GM18507 (cell line): Measurements from ENCODE around the gene MED9.
A peak's percentile ranks its signal among the peaks of the same experiment; 100 is the strongest.
"Not testable (repeated sequence)": the region's sequence is repeated elsewhere in the genome, so short reads cannot be mapped to it uniquely, and the experiment has no call there.

Experiments
- DNase-seq: peaks from one replicate; pipeline ENCODE4 v3.0.0; 2011; ENCODE audit warnings: low read depth; ENCODE audit not compliant: insufficient read length; ENCODE audit errors: extremely low spot score
- FAIRE-seq: peaks from 2 replicates; lab custom pipeline; 2011; peaks lifted over from hg19 to GRCh38; lab: Jason Lieb, UNC

Gene MED9

GRCh38 chr17:17481860-17482259 is 5.1 kb downstream of the MED9 start:
- no peak for DNase-seq
- FAIRE-seq = no peak

- DNase-seq (no peak), FAIRE-seq (no peak)
Measured at GRCh38 chr17:17484451-17484899, 7.7 kb downstream of the MED9 start.

DNA sequence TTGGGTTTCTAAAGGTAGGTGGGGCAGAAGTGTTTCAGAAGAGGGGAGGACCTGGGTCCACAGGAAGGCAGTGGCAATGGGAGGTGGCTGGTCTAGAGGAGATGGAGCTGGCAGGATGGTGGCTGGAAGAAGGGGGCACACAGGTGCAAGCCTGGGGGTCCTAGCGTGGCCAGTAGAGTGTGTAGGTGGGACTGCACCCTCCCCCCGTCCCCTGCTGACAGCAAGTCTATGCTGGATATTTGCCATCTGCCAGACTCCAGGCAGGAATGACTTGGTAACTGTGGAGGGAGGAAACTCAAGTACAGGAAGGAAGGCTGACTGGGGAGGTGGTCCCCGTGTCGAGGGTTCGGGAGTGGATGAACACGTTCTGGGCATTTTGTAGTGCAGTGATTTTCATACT is 8.6 kb downstream of the MED9 start:
- FAIRE-seq = no peak

GRCh38 chr17:17486416-17486815 is 9.6 kb downstream of the MED9 start:
- FAIRE-seq, DNase-seq: not testable (repeated sequence)

More for the DNA sequence above, 8.6 kb downstream of the MED9 start:
- DNase-seq = no peak

DNA sequence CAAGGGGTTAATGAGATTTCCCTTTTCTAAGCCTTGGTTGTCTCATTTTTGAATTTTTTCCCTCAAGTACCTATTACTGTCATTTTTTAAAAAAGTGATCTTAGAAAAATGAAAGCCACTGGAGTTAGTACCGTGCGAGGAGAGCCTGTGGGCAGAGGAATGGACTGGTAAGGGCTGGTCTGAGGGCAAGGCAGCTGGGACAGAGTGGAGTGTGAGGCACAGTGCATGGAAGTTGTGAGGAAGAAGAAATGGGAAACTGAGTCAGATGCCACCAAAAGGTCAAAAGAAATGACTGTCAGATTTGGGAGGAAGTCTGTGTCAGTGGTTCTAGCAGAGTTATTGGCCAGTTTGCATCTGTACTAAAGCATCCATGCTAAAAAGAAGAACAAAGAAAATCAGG is 11.2 kb downstream of the MED9 start:
- FAIRE-seq (no peak), DNase-seq (no peak)

DNA sequence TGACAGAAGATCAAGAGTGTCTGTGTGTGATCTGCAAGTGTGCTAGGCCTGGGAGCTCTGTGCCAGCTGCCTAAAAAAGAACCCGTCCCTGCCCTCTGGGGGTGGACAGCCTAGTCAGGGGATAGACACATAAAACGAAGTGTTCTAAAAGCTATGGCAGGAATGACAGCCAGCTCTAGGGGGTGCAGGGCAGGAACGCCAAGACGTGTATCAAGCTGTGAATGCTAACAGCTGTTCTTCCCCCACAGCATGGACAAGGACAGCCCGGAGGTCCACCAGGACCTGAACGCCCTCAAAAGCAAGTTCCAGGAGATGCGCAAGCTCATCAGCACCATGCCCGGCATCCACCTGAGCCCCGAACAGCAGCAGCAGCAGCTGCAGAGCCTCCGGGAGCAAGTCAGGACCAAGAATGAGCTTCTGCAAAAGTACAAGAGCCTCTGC is 14.3 kb downstream of the MED9 start:
- no peak for FAIRE-seq
- no peak for DNase-seq

GRCh38 chr17:17491546-17491988 is 14.8 kb downstream of the MED9 start:
- no peak for FAIRE-seq

GRCh38 chr17:17492085-17492484 is 15.3 kb downstream of the MED9 start:
- FAIRE-seq (no peak), DNase-seq (no peak)

More at GRCh38 chr17:17491546-17491988, 14.8 kb downstream of the MED9 start:
- DNase-seq = no peak

GRCh38 chr17:17492571-17492970 is 15.8 kb downstream of the MED9 start:
- no peak for DNase-seq
- FAIRE-seq = no peak

DNA sequence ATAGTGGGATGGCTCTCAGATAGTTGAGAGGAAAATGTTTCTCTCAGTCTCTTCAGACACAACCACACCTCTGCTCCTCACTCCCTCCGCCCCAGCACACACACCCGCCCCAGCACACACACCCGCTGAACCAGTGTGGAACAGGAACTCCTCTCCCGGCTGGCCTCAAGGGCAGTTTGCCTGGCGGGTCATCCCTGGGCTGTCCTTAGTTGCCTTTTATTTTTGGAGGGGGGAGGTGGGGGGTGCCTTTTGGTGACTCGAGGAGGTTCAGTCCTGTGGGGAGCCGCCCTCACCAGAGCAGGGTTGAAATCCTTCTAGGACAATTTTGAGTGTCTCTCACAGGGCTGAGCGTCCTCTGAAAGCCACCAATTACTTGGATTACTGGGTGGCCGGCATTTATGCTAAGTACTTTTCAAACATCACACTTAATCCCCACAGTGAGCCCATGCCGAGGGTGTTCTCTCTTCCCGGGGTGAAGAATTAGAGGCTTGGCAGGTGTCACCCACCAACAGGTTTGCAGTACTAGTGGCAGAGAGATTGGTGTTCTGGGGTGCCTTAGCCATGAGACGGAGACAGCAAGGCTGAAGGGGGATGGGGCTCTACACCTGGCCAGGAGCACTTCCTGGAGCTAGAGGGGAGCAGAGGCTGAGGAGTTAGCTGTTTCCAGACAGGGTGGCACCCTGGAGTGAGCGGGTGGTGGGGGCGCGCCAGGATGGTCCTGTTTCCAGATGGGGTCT is 16.6 kb downstream of the MED9 start:
- DNase-seq = no peak
- FAIRE-seq = no peak

DNA sequence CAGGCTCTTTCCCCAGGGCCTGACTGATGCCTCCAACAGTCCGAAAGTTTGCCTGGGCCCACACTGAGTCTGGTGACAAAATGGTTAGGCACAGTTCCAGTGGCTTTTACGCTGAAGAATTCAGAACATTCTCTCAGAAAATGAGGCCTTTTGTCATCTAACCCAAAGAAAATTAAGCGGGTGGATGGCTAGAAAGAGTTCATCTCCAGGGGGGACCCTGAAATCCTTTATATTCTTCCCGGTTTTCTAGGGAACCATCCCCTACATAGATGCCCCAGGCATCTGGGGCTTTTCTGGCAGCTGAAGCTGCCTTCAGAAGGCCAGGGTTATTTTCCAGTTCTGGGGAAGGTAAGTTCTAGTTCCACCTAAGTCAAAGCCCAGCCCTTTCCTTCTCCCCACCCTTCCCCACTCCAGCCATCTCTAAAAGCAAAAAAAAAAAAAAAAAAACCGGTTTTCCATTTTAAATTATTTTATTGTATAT is 17.2 kb downstream of the MED9 start:
- DNase-seq = no peak
- FAIRE-seq = no peak

DNA sequence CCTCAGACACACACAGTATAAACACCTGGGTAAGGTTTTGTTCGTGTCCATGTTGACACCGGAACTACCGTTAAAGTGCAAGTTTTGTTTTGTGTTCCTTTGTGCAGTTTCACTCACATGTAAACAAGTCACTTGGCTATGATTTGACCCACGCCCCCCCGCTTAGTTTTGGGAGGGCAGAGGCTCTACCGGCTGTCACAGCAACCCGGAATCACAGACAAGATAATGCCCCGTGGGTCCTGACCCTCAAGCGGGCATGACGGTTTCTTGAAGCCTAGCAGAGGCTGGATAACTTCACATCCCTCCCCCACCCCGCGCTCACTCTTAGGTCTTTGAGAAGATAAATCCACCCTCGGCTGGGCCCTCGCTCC is 17.7 kb downstream of the MED9 start:
- no peak for DNase-seq
- FAIRE-seq = no peak

GRCh38 chr17:17494870-17495535 is 18.2 kb downstream of the MED9 start:
- FAIRE-seq = no peak
- DNase-seq = no peak

GRCh38 chr17:17495536-17496188 is 18.9 kb downstream of the MED9 start:
- DNase-seq (no peak), FAIRE-seq (no peak)

GRCh38 chr17:17496189-17497064 is 19.6 kb downstream of the MED9 start, which contains the start of gene RASD1:
Gene RASD1, minus strand, starts transcription at chr17:17496395. Its CDS starts 214 bp downstream, at chr17:17496181.
- FAIRE-seq = peak; percentile 75
- DNase-seq = peak; percentile 87

DNA sequence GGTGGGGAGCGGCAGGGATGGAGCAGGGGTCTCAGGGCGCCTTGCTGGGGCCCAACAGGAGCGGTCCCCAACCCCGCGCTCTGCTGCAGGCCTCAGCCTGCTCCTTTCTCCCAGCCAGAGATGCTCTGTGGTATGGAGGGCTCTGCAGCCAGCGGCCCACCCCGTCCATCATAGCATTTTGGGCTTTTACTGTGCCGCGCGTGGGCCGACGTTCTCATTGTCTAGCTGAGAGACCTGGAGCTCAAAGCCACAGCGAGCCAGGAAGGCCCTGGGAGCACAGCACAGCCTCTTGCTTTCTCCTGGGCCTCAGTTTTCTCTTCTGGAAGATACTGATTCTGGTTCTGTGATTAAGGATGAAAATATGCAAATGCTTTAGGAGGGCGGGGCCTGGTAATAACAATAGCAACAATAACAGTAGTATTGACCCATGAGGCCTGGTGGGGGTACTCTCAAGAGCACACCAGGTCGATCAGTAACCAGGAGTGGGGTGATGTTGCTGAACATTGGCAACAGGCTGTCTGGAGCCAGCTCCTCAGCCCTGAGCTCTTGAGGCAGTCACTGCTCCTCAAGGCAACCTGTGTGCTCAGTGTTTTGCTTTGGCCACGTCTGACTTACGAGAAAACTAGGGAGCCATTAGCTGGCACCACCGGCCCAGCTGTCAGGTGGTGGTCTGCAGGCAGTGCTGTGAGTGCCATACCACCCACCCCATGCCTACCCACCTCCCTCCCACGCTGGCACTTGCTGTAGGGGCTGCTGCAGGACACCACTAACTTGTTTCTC is 20.5 kb downstream of the MED9 start:
- DNase-seq (no peak), FAIRE-seq (no peak)

DNA sequence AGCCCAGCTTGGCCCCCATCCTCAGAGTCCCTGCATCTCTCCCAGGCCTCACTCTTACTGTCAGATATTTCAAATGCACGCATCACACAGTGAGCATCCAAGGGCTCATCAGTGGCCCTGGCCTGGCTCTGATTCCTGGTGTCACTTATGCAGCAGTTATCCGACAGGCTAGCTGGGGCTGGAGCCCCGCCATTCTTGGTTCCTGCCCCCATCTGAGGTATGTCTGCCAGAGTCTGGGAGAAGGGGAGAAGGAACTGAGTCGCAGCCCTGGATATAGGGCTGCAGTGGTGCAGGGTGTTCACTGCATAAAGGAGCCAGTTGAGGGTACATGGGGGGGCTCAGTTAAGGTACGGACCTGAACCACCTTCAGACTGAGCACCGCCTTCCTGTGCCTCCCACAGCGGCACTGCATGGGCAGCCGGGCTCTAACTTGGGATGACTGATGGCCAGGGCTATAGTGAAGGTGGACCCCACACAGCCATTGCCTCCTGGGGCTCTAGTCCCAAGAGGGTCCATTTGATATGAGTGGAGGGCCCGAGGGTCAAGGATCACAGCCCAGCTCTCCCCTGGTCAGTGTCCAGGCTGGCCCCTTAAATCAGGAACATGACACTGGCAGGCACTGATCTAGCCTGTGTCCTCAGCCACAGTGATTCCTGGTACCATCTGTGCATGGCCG is 21.2 kb downstream of the MED9 start:
- DNase-seq = no peak
- FAIRE-seq = no peak
